HAP-1 (cell line): ENCODE results near the gene DTNB.
"Not testable (repeated sequence)": the region's sequence is repeated elsewhere in the genome, so short reads cannot be mapped to it uniquely, and the experiment has no call there.

Experiments used
- DNase-seq, 2 experiments: peaks; one replicate each; pipeline ENCODE4 v3.0.0-alpha.2; 2016 to 2020; ENCODE audit warnings: low spot score in 2 of 2
- H3K27me3 ChIP-seq: fragments of 250-450 bp; sonication (Bioruptor Pico); 2 replicates; pipeline ENCODE4 v1.5.1; 2020; ENCODE audit warnings: low read depth, mild to moderate bottlenecking, moderate library complexity
- H3K36me3 ChIP-seq: fragments of 250-450 bp; sonication (Bioruptor Pico); replicated peaks from 2 replicates; pipeline ENCODE4 v1.5.1; 2020; ENCODE audit warnings: mild to moderate bottlenecking
- H3K4me1 ChIP-seq: fragments of 250-450 bp; sonication (Bioruptor Pico); 2 replicates; pipeline ENCODE4 v1.5.1; 2020; ENCODE audit warnings: mild to moderate bottlenecking
- H3K4me3 ChIP-seq: fragments of 250-450 bp; sonication (Bioruptor Pico); 2 replicates; pipeline ENCODE4 v1.5.1; 2020; ENCODE audit warnings: mild to moderate bottlenecking, moderate library complexity
- H3K9me3 ChIP-seq: fragments of 250-450 bp; sonication (Bioruptor Pico); 2 replicates; pipeline ENCODE4 v1.5.1; 2020; ENCODE audit warnings: mild to moderate bottlenecking, moderate library complexity
- in situ Hi-C: fragments of 300-500 bp; cut with MboI; formaldehyde crosslinking; loops from 3 replicates; pipeline ENCODE4 v1.14.3; 2020; ENCODE audit warnings: low sequenced_read_pairs, inconsistent platforms, mixed read lengths

DTNB gene

DNA sequence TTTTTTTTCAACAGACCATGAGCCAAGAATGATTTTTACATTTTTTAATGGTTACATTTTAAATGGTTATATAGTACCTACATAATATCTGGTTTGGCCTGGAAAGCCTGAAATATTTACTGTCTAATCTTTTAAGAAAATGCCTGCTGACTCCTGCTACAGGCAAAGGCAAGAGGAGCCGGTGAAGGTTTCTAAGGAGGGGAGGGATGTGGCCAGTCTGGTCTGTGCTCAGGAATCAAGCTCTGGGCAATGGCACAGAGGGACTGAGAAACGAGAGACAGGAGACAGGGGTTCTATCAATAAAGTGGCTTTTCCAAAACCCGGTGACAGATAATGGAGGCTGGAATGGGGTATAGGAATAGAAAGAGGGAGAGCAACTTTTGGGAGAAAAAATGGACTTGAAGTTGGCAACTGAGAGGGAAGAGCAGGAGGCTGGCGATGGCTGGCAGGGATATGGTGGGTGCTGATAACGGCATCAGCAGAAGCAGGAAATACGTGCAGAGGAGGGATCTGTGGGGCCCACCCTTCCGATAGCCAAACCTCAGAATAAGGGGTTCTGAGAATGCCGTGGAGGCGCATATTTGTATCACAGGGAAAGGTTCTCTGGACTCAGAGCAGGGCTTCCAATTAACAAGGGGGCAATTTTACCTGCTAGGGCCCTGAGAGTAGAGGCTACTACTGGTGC lies 267.6 kb downstream of the DTNB start:
- Histone ChIP-seq H3K4me3 (no peak overlapping the region), H3K4me1 (peaks cover 4% of the 10 kb centered on the region), H3K9me3 (no peaks in the 10 kb centered on the region), H3K36me3 (no peaks in the 10 kb centered on the region), H3K27me3 (no peaks in the 10 kb centered on the region)
- no peak for DNase-seq
- in situ Hi-C loops, result no loop called here

DNA sequence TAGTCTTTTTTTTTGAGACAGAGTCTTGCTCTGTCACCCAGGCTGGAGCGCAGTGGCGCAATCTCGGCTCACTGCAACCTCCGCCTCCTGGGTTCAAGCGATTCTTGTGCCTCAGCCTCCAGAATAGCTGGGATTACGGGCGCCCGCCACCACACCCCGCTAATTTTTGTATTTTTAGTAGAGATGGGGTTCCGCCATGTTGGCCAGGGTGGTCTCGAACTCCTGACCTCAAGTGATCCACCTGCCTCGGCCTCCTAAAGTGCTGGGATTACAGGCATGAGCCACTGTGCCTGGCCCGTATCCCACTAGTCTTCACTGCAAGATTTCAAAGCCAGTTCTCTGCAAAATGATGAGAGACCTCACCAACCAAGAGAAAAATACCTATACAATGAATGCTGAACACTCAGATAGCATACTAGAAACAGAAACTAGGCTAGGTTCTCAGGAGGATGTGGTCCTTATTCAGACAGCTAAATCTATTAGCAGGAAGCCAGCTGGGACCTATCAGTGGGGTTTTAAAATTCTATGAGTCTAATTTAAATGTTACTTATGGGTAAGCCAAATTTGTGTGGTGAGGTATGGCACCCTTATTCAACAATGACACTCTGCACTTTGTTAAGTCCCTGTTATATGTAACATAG lies 270.1 kb downstream of the DTNB start:
- in situ Hi-C loops, H3K4me3 ChIP-seq, H3K36me3 ChIP-seq, H3K27me3 ChIP-seq, H3K9me3 ChIP-seq, DNase-seq: not testable (repeated sequence)
- peaks cover 11% of the 10 kb centered on the region for H3K4me1 ChIP-seq

DNA sequence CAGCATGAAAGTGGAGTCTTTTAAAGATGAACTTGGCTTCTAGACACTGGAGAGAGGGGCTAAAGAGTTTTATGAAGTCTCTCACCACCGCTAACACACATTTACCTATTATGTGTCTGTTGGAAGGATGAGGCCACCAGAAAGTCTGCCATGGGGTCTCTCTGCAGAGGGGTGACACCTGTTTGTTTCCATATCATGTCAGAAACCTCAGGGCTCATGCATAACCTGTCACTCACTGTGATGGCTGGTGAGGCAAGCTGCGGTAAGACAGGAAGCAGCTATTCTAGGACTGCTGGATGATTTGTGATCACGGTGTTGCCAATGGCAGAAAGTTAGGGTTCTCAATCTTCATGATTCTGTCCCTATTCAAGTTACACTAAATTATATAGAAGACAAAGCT lies 270.9 kb downstream of the DTNB start:
- H3K9me3 ChIP-seq, result no peaks in the 10 kb centered on the region
- DNase-seq, result no peak
- H3K4me3 ChIP-seq, result no peak overlapping the region
- in situ Hi-C loops, result no loop called here
- no peaks in the 10 kb centered on the region for H3K36me3 ChIP-seq
- peaks cover 11% of the 10 kb centered on the region for H3K4me1 ChIP-seq
- H3K27me3 ChIP-seq, result no peaks in the 10 kb centered on the region

DNA sequence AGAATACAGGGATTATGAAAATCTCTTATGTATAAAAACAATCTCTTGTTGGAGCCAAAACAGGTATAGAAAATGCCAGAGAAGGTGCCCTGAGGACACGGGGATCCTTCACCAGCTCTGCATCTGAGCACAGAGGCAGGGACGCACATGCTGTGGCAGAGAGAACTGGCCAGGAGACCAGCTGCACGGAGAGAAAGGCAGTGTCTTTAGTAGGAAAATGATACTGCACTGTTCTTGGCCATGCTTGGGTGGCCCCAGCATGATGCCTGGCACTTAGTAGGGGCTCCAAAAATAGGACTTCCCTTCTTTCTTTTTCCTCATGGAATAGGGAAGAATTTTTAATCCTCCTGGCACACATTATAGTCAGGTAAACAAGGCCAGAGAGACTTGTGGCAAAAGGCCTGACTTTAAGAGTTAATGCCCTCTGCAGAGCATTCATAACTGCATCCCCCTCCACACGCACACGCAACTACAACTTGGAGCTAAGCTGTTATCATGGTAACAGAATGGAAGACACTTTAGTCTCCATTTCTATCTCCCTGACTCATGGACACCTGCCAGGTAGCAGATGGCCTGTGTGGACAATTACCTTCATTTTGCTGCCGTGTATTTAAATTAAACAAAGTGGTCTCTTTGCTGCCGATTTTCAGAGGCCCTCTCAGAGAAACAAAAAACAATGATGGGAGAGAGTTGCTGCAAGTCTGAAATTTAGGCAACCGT lies 271.9 kb downstream of the DTNB start:
- Histone ChIP-seq H3K4me1 (peaks cover 11% of the 10 kb centered on the region), H3K9me3 (no peaks in the 10 kb centered on the region), H3K4me3 (no peak overlapping the region), H3K27me3 (no peaks in the 10 kb centered on the region), H3K36me3 (no peaks in the 10 kb centered on the region)
- in situ Hi-C loops, result no loop called here
- no peak for DNase-seq

DNA sequence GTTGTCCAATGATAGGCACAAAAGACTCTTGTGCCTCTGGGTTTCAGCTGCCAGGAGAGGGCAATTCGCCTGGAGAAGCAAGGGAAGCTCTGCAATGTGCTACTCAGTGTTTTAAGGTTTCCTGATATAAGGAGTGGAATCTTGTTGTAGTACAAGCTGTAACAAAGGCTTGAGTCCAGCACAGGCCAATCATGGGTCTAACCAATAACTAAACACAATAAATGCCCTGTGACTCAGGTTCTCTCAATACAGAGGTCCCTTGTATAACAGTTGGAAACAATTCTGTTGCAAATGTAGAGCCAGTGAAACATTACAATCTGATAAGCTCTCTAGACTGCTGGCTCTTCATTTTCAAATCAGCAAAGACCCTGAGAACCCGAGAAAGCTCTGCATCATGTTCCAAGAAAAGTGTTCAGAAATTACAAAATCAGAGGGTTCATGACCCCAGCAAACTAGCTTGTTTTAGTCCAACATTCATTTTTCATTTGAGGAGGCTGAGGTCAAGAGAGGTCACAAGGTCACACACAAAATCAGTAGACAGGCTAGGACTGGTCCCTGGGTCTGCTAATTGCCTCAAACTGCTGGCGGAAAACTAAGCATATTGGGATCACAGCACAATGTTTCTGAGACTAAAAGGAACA lies 272.7 kb downstream of the DTNB start:
- peak; percentile 35 to 76 for DNase-seq
- peaks cover 11% of the 10 kb centered on the region for H3K4me1 ChIP-seq
- in situ Hi-C loops, result no loop called here

DNA sequence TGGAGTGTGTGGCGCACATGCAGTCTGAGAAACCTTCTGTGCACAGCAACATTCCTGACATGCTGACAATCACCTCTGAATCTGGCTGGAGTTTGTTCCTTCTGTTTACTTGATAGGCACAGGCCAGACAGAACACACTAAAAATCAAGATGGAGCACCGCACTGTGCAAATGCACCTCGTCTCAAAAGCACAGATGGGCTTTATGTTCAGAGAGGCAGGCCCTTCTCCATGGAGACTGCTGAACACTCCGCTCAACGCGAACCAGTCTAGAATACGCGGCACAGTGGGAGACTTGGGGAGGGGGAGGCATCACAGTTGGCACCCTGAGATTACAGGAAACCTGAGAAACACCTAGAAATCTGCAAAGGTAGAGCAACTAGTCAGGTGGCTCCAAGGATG lies 273.2 kb downstream of the DTNB start:
- Histone ChIP-seq H3K4me3 (no peak overlapping the region), H3K9me3 (no peaks in the 10 kb centered on the region), H3K4me1 (peaks cover 11% of the 10 kb centered on the region), H3K36me3 (no peaks in the 10 kb centered on the region), H3K27me3 (no peaks in the 10 kb centered on the region)
- in situ Hi-C loops, result no loop called here
- no peak for DNase-seq

More for the DNA sequence above, 272.7 kb downstream of the DTNB start:
- Histone ChIP-seq H3K4me3 (no peak overlapping the region), H3K27me3 (no peaks in the 10 kb centered on the region), H3K36me3 (no peaks in the 10 kb centered on the region), H3K9me3 (no peaks in the 10 kb centered on the region)

DNA sequence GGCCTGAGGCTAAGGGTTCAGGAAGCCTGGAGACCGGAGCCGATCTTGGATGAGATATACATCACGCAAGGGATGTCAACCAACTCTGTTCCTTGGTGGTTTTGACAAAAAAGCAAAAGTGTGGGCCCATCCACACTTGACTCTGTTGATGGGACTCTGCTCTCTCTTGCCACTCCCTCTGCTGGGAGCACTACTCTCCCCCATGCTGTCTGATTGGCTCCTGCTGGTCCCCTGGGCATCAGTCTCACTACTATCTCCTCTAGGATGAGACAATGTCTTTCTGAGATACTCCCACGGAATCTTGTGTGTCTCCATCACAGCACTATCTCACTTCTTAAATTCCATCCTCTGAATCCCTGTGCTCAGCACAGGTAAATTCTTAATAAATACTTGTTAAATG lies 274.8 kb downstream of the DTNB start:
- no peak overlapping the region for H3K4me3 ChIP-seq
- in situ Hi-C loops, result no loop called here
- no peaks in the 10 kb centered on the region for H3K27me3 ChIP-seq
- no peaks in the 10 kb centered on the region for H3K9me3 ChIP-seq
- no peak for DNase-seq
- peaks cover 11% of the 10 kb centered on the region for H3K4me1 ChIP-seq
- no peaks in the 10 kb centered on the region for H3K36me3 ChIP-seq

DNA sequence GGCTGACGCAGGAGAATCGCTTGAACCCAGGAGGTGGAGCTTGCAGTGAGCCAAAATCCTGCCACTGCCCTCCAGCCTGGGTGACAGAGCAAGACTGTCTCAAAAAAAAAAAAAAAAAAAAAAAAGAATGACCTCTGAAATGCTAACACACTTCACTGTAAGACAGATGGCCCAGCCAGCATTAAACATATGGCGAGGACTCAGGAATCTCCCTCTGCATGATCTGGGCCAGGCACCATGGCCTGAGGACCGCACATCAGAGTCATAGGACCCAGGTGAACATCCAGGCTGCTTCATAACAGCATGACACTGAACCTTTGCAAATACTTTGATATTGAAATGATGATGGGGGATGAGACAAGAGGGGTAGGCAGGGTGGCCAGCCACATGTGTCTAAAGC lies 275.6 kb downstream of the DTNB start:
- no peaks in the 10 kb centered on the region for H3K27me3 ChIP-seq
- no peak for DNase-seq
- H3K9me3 ChIP-seq, result no peaks in the 10 kb centered on the region
- in situ Hi-C loops, result no loop called here
- no peaks in the 10 kb centered on the region for H3K36me3 ChIP-seq
- no peak overlapping the region for H3K4me3 ChIP-seq
- H3K4me1 ChIP-seq, result peaks cover 11% of the 10 kb centered on the region

DNA sequence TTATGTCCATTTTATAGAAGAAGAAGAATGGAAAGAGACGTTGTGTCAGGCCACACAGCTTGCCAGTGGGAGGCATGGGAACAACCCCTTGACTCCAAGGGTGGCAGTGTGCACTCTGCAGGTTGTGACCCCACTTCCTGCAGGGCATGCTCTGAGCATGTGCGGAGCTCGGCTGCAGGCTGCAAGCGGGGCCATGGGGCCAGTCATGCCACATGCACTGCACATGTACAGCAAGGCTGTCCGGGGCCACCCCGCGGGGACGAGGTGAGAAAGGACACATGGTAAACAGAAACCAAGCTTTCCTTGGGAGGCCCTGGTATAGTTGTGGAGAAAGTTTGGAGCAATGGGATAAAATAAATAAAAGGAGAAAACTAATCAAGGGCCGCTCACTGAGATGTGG lies 284.2 kb downstream of the DTNB start:
- Histone ChIP-seq H3K4me3 (no peak overlapping the region), H3K4me1 (no peaks in the 10 kb centered on the region), H3K36me3 (no peaks in the 10 kb centered on the region; the same call in 1 of the 2 replicates), H3K27me3 (no peaks in the 10 kb centered on the region), H3K9me3 (no peaks in the 10 kb centered on the region)
- in situ Hi-C loops, result no loop called here
- no peak for DNase-seq

DNA sequence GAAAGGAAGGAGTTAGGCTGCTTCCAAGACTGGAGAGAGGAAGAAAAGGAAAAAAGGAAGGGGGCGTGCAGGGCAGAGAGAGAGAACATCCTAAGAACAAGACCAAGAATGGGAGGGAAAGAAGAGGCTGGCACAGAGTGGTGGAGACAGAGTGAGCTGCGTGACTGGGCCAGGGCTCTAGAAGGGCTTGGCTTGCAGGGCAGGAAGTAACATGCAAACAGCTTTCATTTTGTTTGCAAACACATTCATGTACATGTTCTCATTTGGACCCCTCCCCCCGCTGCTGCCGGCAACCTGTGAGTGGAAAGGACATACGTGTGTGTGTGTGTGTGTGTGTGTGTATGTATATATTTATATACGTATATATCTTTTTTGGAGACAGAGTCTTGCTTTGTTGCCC lies 284.9 kb downstream of the DTNB start:
- no peak for DNase-seq
- in situ Hi-C loops, result no loop called here
- Histone ChIP-seq H3K4me1 (no peaks in the 10 kb centered on the region), H3K9me3 (no peaks in the 10 kb centered on the region), H3K4me3 (no peak overlapping the region), H3K36me3 (no peaks in the 10 kb centered on the region; the same call in 1 of the 2 replicates), H3K27me3 (no peaks in the 10 kb centered on the region)

DNA sequence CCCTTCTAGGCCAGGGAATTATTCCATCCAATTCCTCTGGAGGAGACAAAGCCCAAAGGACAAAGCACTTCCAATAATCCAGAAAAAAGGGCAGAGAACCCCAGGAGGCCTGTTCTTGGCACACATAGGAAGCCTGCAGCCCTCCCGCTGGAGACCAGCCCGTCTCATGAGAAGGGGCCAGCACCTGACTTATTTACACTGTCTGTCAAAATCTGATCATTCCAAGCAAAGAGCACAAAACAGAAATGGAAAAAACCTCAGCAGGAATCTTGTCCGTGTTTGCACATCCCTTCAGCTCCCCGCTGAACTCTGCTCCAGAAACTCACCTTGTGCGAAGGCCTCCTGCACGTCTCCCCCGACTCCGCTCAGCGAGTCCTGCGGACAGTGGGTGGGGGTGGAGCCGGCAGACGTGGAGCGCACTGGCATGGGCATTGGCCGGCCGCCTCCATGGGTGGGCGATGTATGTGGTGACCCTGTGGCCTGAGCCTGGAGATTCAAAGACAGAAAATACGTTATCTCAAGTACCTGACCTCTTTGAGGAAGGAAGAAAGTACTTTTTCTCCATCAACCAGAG lies 285.4 kb downstream of the DTNB start:
- in situ Hi-C loops, result no loop called here
- no peak for DNase-seq
- H3K4me1 ChIP-seq, result no peaks in the 10 kb centered on the region
- H3K9me3 ChIP-seq, result no peaks in the 10 kb centered on the region
- no peak overlapping the region for H3K4me3 ChIP-seq
- H3K36me3 ChIP-seq, result no peaks in the 10 kb centered on the region; the same call in 1 of the 2 replicates
- H3K27me3 ChIP-seq, result no peaks in the 10 kb centered on the region

DNA sequence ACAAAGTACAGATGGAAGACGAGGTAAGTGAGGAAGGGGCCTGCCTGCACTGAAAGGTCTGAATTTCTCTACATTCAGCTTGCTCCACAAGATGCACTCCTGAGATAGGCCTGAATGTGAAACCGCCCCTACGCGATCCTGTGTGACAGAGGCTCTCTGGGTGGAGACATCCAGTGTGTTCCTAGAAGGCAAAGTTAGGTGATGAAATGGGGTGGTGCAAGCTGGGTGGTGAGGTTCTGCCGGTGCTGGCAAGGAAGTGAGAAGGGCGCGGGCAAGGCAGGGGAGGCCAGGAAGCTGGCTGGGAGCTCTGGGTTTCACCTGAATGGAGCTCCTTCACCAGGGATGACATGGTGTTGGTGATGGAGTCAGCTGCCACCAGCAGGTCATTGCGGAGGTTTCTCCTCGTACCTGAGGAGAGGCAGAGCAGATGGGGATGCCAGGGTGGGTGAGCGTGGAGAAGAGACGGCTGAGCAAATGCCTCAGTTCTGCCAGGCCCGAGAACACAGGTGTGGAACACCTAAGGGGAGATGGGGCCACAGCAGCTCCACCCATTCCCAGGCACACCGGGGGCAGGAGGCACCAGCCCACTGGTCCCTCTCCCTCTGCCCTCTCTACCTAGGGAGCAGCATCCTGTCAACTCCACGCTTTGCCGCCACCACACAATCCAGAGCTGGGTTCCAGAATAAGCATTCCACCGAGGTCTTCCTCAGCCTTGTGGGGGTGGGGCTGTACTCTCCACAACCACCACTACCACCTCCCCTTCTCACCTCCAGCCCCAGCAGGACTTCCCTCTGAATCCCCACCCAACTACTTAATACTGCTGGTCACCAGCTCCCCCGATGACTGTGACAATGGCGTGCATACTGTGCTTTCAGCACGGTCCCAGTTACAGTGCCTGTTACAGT lies 286.2 kb downstream of the DTNB start:
- in situ Hi-C loops, result no loop called here
- H3K27me3 ChIP-seq, result no peaks in the 10 kb centered on the region
- H3K4me3 ChIP-seq, result no peak overlapping the region
- H3K9me3 ChIP-seq, result no peaks in the 10 kb centered on the region
- H3K36me3 ChIP-seq, result no peaks in the 10 kb centered on the region; the same call in 1 of the 2 replicates
- H3K4me1 ChIP-seq, result no peaks in the 10 kb centered on the region
- DNase-seq, result no peak

DNA sequence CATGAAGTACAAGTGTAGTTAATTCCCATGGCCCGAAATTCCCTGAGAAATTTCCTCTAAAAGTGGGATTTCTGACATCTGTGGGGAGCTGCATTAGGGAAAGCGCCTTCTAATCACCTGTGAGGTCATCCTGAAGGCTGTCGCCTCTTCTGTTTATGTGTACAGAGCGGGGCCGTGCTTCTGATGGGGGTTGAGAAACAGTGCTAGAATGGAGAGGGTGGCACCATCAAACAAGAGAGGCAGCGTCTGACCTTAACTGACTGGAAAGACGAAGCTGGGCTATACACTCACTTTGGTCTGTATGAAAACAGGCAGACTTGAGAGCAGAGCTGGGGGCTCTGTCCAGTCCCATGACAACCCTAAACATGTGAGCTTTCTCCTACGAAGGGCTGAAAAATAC lies 287.5 kb downstream of the DTNB start:
- Histone ChIP-seq H3K4me1 (no peaks in the 10 kb centered on the region), H3K4me3 (no peak overlapping the region), H3K27me3 (no peaks in the 10 kb centered on the region), H3K9me3 (no peaks in the 10 kb centered on the region), H3K36me3 (no peaks in the 10 kb centered on the region; the same call in 1 of the 2 replicates)
- no peak for DNase-seq
- in situ Hi-C loops, result no loop called here
